Measurements from ENCODE around the gene STAC.

STAC gene

DNA sequence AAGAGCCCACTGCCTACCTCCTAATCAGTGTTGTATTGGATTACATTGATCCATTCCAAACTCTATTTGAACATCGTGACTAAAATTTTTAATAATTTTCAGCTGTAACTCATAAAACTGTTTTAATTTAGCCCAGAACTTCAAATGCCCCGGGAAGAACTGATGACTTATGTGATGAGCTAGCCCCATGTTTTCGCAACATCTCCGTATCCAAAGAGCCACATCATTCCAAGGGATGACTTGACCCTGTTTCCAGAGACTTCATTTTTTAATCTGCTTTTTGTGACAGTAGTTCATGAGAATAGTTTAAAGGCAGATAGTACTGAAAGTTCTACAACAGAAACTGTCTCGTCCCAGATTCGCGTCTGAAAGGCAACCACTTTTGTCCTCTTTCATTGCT lies 97.4 kb downstream of the STAC start:
- H3K4me1 ChIP-seq (ENCODE audit: control insufficient read depth in 1 of 2, insufficient read depth in 1 of 2, low read depth in 1 of 2, low read length in 1 of 2), result no peaks in the 10 kb centered on the region
- no peak overlapping the region for H3K4me3 ChIP-seq (ENCODE audit: low read depth in 1 of 2, low read length in 1 of 2)
- no peaks in the 10 kb centered on the region for H3K36me3 ChIP-seq
- H3K27ac ChIP-seq, result no peak overlapping the region
- TF ChIP-seq, protein P1, sequence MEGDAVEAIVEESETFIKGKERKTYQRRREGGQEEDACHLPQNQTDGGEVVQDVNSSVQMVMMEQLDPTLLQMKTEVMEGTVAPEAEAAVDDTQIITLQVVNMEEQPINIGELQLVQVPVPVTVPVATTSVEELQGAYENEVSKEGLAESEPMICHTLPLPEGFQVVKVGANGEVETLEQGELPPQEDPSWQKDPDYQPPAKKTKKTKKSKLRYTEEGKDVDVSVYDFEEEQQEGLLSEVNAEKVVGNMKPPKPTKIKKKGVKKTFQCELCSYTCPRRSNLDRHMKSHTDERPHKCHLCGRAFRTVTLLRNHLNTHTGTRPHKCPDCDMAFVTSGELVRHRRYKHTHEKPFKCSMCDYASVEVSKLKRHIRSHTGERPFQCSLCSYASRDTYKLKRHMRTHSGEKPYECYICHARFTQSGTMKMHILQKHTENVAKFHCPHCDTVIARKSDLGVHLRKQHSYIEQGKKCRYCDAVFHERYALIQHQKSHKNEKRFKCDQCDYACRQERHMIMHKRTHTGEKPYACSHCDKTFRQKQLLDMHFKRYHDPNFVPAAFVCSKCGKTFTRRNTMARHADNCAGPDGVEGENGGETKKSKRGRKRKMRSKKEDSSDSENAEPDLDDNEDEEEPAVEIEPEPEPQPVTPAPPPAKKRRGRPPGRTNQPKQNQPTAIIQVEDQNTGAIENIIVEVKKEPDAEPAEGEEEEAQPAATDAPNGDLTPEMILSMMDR (IDR thresholded peaks at IDR 0.05), result no peak
- no peaks in the 10 kb centered on the region for H3K9me3 ChIP-seq
- H3K27me3 ChIP-seq, result no peaks in the 10 kb centered on the region

- Histone ChIP-seq H3K9me3 (no peaks in the 10 kb centered on the region), H3K36me3 (no peaks in the 10 kb centered on the region), H3K4me3 (ENCODE audit: low read depth in 1 of 2, low read length in 1 of 2) (no peak overlapping the region), H3K27ac (no peak overlapping the region), H3K27me3 (no peaks in the 10 kb centered on the region), H3K4me1 (ENCODE audit: control insufficient read depth in 1 of 2, insufficient read depth in 1 of 2, low read depth in 1 of 2, low read length in 1 of 2) (no peaks in the 10 kb centered on the region)
- TF ChIP-seq, protein P1 (IDR thresholded peaks at IDR 0.05), result no peak
These were observed 100.8 kb downstream of the STAC start for GRCh38 chr3:36480911-36481648.

DNA sequence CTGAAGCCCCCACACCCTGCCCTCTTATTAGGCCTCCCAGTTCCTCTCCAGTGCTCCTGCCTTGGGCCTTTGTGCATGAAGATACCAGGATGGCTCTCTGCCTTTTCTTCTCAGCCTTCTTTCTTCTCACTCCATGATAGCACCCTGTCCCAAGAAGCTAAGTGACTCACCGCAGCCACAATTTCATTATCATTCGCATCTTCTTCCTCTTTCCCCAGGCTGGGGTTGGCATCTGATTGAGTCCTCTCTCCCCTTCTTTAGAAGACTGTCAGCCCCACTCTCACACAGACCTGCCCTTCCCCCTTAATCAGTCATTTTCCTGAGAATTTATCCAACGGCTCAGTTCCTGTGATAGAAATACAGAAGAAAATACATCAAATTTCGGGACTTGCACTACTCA lies 102.0 kb downstream of the STAC start:
- no peaks in the 10 kb centered on the region for H3K27me3 ChIP-seq
- H3K27ac ChIP-seq, result no peak overlapping the region
- H3K36me3 ChIP-seq, result no peaks in the 10 kb centered on the region
- no peaks in the 10 kb centered on the region for H3K4me1 ChIP-seq (ENCODE audit: control insufficient read depth in 1 of 2, insufficient read depth in 1 of 2, low read depth in 1 of 2, low read length in 1 of 2)
- H3K4me3 ChIP-seq (ENCODE audit: low read depth in 1 of 2, low read length in 1 of 2), result no peak overlapping the region
- no peaks in the 10 kb centered on the region for H3K9me3 ChIP-seq
- TF ChIP-seq, protein P1 (IDR thresholded peaks at IDR 0.05), result no peak

- Histone ChIP-seq H3K36me3 (no peaks in the 10 kb centered on the region), H3K27me3 (no peaks in the 10 kb centered on the region), H3K27ac (no peak overlapping the region), H3K4me1 (ENCODE audit: control insufficient read depth in 1 of 2, insufficient read depth in 1 of 2, low read depth in 1 of 2, low read length in 1 of 2) (no peaks in the 10 kb centered on the region), H3K4me3 (ENCODE audit: low read depth in 1 of 2, low read length in 1 of 2) (no peak overlapping the region), H3K9me3 (no peaks in the 10 kb centered on the region)
- TF ChIP-seq, protein P1 (IDR thresholded peaks at IDR 0.05), result no peak
These were observed 102.6 kb downstream of the STAC start for GRCh38 chr3:36482880-36483279.

DNA sequence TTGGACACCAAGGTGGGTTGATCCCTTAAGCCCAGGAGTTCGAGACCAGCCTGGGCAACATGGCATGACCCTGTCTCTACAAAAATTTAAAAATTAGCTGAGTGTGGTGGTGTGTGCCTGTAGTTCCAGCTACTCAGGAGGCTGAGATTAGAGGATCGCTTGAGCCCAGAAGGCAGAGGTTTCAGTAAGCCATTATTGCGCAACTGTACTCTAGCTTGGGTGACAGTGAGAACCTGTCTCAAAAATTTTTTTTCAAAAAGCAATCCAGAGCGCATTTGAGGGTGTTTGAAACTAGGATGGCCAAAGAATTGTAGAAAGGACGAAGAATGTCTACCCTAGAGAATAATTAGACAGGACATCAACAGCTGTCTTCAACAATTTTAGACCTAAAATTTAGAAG lies 103.4 kb downstream of the STAC start:
- Histone ChIP-seq H3K4me1 (ENCODE audit: control insufficient read depth in 1 of 2, insufficient read depth in 1 of 2, low read depth in 1 of 2, low read length in 1 of 2) (no peaks in the 10 kb centered on the region), H3K27me3 (no peaks in the 10 kb centered on the region), H3K27ac (no peak overlapping the region), H3K9me3 (no peaks in the 10 kb centered on the region), H3K36me3 (no peaks in the 10 kb centered on the region), H3K4me3 (ENCODE audit: low read depth in 1 of 2, low read length in 1 of 2) (no peak overlapping the region)
- TF ChIP-seq, protein P1 (IDR thresholded peaks at IDR 0.05), result no peak

Measured in neutrophil (primary cell).